ENCODE data around the gene SMURF2.

DNA sequence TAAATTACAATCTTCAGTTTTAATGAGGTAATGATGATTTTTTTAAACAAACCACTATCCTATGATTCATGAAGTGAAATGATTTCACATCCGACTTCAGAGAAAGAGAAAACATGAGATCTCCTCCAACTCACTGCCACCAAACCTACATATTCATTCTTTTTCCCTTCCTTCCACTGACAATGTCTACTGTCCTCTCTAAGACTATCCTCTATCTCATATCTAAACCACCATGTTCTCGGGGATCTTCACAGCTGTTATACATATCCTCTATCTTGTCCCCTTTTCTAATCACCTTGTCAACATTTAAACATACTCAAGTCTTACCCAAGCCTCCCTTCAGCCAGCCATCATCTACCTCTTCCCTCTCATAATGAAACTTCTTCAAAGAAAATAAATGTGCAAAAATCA lies 53.5 kb downstream of the SMURF2 start:
- TF ChIP-seq, protein P1, sequence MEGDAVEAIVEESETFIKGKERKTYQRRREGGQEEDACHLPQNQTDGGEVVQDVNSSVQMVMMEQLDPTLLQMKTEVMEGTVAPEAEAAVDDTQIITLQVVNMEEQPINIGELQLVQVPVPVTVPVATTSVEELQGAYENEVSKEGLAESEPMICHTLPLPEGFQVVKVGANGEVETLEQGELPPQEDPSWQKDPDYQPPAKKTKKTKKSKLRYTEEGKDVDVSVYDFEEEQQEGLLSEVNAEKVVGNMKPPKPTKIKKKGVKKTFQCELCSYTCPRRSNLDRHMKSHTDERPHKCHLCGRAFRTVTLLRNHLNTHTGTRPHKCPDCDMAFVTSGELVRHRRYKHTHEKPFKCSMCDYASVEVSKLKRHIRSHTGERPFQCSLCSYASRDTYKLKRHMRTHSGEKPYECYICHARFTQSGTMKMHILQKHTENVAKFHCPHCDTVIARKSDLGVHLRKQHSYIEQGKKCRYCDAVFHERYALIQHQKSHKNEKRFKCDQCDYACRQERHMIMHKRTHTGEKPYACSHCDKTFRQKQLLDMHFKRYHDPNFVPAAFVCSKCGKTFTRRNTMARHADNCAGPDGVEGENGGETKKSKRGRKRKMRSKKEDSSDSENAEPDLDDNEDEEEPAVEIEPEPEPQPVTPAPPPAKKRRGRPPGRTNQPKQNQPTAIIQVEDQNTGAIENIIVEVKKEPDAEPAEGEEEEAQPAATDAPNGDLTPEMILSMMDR (conservative IDR thresholded peaks at IDR 0.05) = no peak
- no peak for TF ChIP-seq ZFX (IDR thresholded peaks at IDR 0.05)

All from C4-2B (cell line).